ENCODE measurements around the gene KRTAP10-8. TPM values are rescaled to one million over a fixed set of nuclear protein-coding genes. Genes with fewer than 3 reads are reported as not detected.
"Not testable (repeated sequence)": the region's sequence is repeated elsewhere in the genome, so short reads cannot be mapped to it uniquely, and the experiment has no call there.

The KRTAP10-8 gene
- total and polyA plus RNA-seq, 4 donors, result not detected

- H3K27me3 ChIP-seq (ENCODE audit: control insufficient read depth, insufficient read depth, low read length), result peaks cover 3% of the 10 kb centered on the region
- no peaks in the 10 kb centered on the region for H3K36me3 ChIP-seq (ENCODE audit: control insufficient read depth, insufficient read depth, low read length)
- H3K27ac ChIP-seq (ENCODE audit: low read depth, low read length), result no peak overlapping the region
- H3K4me3 ChIP-seq (ENCODE audit: low read depth, low read length), result no peak overlapping the region
- H3K9me3 ChIP-seq (ENCODE audit: control insufficient read depth, insufficient read depth, low read length), result no peaks in the 10 kb centered on the region
- DNase-seq (ENCODE audit: low read depth in 4 of 6, low spot score in 6 of 6), result no peak
- 68% methylated on average over 8 of the region's 10 CpGs for WGBS (ENCODE audit: insufficient coverage)
- peaks cover 6% of the 10 kb centered on the region for H3K4me1 ChIP-seq (ENCODE audit: control insufficient read depth, insufficient read depth, low read length)
Measured at GRCh38 chr21:44590311-44590721, 21.6 kb upstream of the KRTAP10-8 start.

- DNase-seq (ENCODE audit: low read depth in 4 of 6, low spot score in 6 of 6), result peak in 1 of 6 donors; percentile 22
- not testable (repeated sequence) for H3K9me3 ChIP-seq (ENCODE audit: control insufficient read depth, insufficient read depth, low read length); H3K36me3 ChIP-seq (ENCODE audit: control insufficient read depth, insufficient read depth, low read length); H3K4me3 ChIP-seq (ENCODE audit: low read depth, low read length); H3K27me3 ChIP-seq (ENCODE audit: control insufficient read depth, insufficient read depth, low read length); H3K4me1 ChIP-seq (ENCODE audit: control insufficient read depth, insufficient read depth, low read length); H3K27ac ChIP-seq (ENCODE audit: low read depth, low read length)
- 66% methylated on average over 8 of the region's 19 CpGs for WGBS (ENCODE audit: insufficient coverage)
Measured at GRCh38 chr21:44590897-44591800, 20.7 kb upstream of the KRTAP10-8 start.

GRCh38 chr21:44591801-44592130, 20.1 kb upstream of the KRTAP10-8 start:
- not testable (repeated sequence) for H3K27ac ChIP-seq (ENCODE audit: low read depth, low read length); H3K36me3 ChIP-seq (ENCODE audit: control insufficient read depth, insufficient read depth, low read length); H3K9me3 ChIP-seq (ENCODE audit: control insufficient read depth, insufficient read depth, low read length); DNase-seq (ENCODE audit: low read depth in 4 of 6, low spot score in 6 of 6); H3K4me3 ChIP-seq (ENCODE audit: low read depth, low read length); H3K4me1 ChIP-seq (ENCODE audit: control insufficient read depth, insufficient read depth, low read length); H3K27me3 ChIP-seq (ENCODE audit: control insufficient read depth, insufficient read depth, low read length)
- no CpG with 5 or more reads among the region's 4 CpGs for WGBS (ENCODE audit: insufficient coverage)

GRCh38 chr21:44592446-44593311, 19.2 kb upstream of the KRTAP10-8 start, which contains the start of gene KRTAP10-6:
KRTAP10-6 (minus strand) TSS chr21:44592505; CDS start chr21:44592484, 21 bp downstream.
- 66% methylated on average over 29 of the region's 33 CpGs for WGBS (ENCODE audit: insufficient coverage)
- no peak within 1 kb of the TSS for H3K27ac ChIP-seq (ENCODE audit: low read depth, low read length)
- no peaks in the 10 kb centered on the region for H3K27me3 ChIP-seq (ENCODE audit: control insufficient read depth, insufficient read depth, low read length)
- no peaks in the 10 kb centered on the region for H3K36me3 ChIP-seq (ENCODE audit: control insufficient read depth, insufficient read depth, low read length)
- H3K9me3 ChIP-seq (ENCODE audit: control insufficient read depth, insufficient read depth, low read length), result no peaks in the 10 kb centered on the region
- no peak within 1 kb of the TSS for H3K4me3 ChIP-seq (ENCODE audit: low read depth, low read length)
- no peak for DNase-seq (ENCODE audit: low read depth in 4 of 6, low spot score in 6 of 6)
- H3K4me1 ChIP-seq (ENCODE audit: control insufficient read depth, insufficient read depth, low read length), result peaks cover 6% of the 10 kb centered on the region

- WGBS (ENCODE audit: insufficient coverage), result 51% methylated on average over 18 of the region's 20 CpGs
- H3K27ac ChIP-seq (ENCODE audit: low read depth, low read length), result no peak overlapping the region
- peaks cover 6% of the 10 kb centered on the region for H3K4me1 ChIP-seq (ENCODE audit: control insufficient read depth, insufficient read depth, low read length)
- DNase-seq (ENCODE audit: low read depth in 4 of 6, low spot score in 6 of 6), result no peak
- no peaks in the 10 kb centered on the region for H3K27me3 ChIP-seq (ENCODE audit: control insufficient read depth, insufficient read depth, low read length)
- no peaks in the 10 kb centered on the region for H3K36me3 ChIP-seq (ENCODE audit: control insufficient read depth, insufficient read depth, low read length)
- no peaks in the 10 kb centered on the region for H3K9me3 ChIP-seq (ENCODE audit: control insufficient read depth, insufficient read depth, low read length)
- H3K4me3 ChIP-seq (ENCODE audit: low read depth, low read length), result no peak overlapping the region
Measured at GRCh38 chr21:44593598-44594405, 18.1 kb upstream of the KRTAP10-8 start.

GRCh38 chr21:44594406-44594916, 17.4 kb upstream of the KRTAP10-8 start:
- WGBS (ENCODE audit: insufficient coverage), result 90% methylated on average over 7 of the region's 12 CpGs
- Histone ChIP-seq H3K27me3 (ENCODE audit: control insufficient read depth, insufficient read depth, low read length) (no peaks in the 10 kb centered on the region), H3K4me1 (ENCODE audit: control insufficient read depth, insufficient read depth, low read length) (peaks cover 6% of the 10 kb centered on the region), H3K4me3 (ENCODE audit: low read depth, low read length) (no peak overlapping the region), H3K36me3 (ENCODE audit: control insufficient read depth, insufficient read depth, low read length) (no peaks in the 10 kb centered on the region), H3K9me3 (ENCODE audit: control insufficient read depth, insufficient read depth, low read length) (no peaks in the 10 kb centered on the region), H3K27ac (ENCODE audit: low read depth, low read length) (no peak overlapping the region)
- DNase-seq (ENCODE audit: low read depth in 4 of 6, low spot score in 6 of 6), result no peak

- 100% methylated on average over 1 of the region's 6 CpGs for WGBS (ENCODE audit: insufficient coverage)
- H3K4me1 ChIP-seq (ENCODE audit: control insufficient read depth, insufficient read depth, low read length), result peaks cover 6% of the 10 kb centered on the region
- no peaks in the 10 kb centered on the region for H3K36me3 ChIP-seq (ENCODE audit: control insufficient read depth, insufficient read depth, low read length)
- no peaks in the 10 kb centered on the region for H3K9me3 ChIP-seq (ENCODE audit: control insufficient read depth, insufficient read depth, low read length)
- DNase-seq (ENCODE audit: low read depth in 4 of 6, low spot score in 6 of 6), result no peak
- no peaks in the 10 kb centered on the region for H3K27me3 ChIP-seq (ENCODE audit: control insufficient read depth, insufficient read depth, low read length)
- H3K27ac ChIP-seq (ENCODE audit: low read depth, low read length), result no peak overlapping the region
- no peak overlapping the region for H3K4me3 ChIP-seq (ENCODE audit: low read depth, low read length)
Measured at GRCh38 chr21:44595524-44595923, 16.4 kb upstream of the KRTAP10-8 start.

- WGBS (ENCODE audit: insufficient coverage), result 59% methylated on average over 5 of the region's 9 CpGs
- Histone ChIP-seq H3K4me3 (ENCODE audit: low read depth, low read length) (no peak overlapping the region), H3K9me3 (ENCODE audit: control insufficient read depth, insufficient read depth, low read length) (no peaks in the 10 kb centered on the region), H3K27ac (ENCODE audit: low read depth, low read length) (no peak overlapping the region), H3K27me3 (ENCODE audit: control insufficient read depth, insufficient read depth, low read length) (no peaks in the 10 kb centered on the region), H3K36me3 (ENCODE audit: control insufficient read depth, insufficient read depth, low read length) (no peaks in the 10 kb centered on the region), H3K4me1 (ENCODE audit: control insufficient read depth, insufficient read depth, low read length) (peaks cover 6% of the 10 kb centered on the region)
- no peak for DNase-seq (ENCODE audit: low read depth in 4 of 6, low spot score in 6 of 6)
Measured at GRCh38 chr21:44596068-44596725, 15.7 kb upstream of the KRTAP10-8 start.

GRCh38 chr21:44598061-44598460, 13.8 kb upstream of the KRTAP10-8 start:
- H3K4me1 ChIP-seq (ENCODE audit: control insufficient read depth, insufficient read depth, low read length), result peaks cover 2% of the 10 kb centered on the region
- no peak overlapping the region for H3K27ac ChIP-seq (ENCODE audit: low read depth, low read length)
- H3K27me3 ChIP-seq (ENCODE audit: control insufficient read depth, insufficient read depth, low read length), result no peaks in the 10 kb centered on the region
- 64% methylated on average over 6 of the region's 11 CpGs for WGBS (ENCODE audit: insufficient coverage)
- no peak for DNase-seq (ENCODE audit: low read depth in 4 of 6, low spot score in 6 of 6)
- no peaks in the 10 kb centered on the region for H3K9me3 ChIP-seq (ENCODE audit: control insufficient read depth, insufficient read depth, low read length)
- no peaks in the 10 kb centered on the region for H3K36me3 ChIP-seq (ENCODE audit: control insufficient read depth, insufficient read depth, low read length)
- H3K4me3 ChIP-seq (ENCODE audit: low read depth, low read length), result no peak overlapping the region

All from spinal cord (tissue), 10 donors.